Neural progenitor cell (in vitro differentiated cells): Measurements from ENCODE around the gene H1-8. TPM values are rescaled to one million over a fixed set of nuclear protein-coding genes. Genes with fewer than 3 reads are reported as not detected.

ENCODE experiments used
- DNase-seq: peaks from one replicate; pipeline ENCODE4 v3.0.0-alpha.2; 2016; ENCODE audit warnings: low spot score
- H2AFZ ChIP-seq: fragments of 200-600 bp; sonication (generic); replicated peaks from 2 replicates; pipeline ENCODE4 v1.6.1; 2016; ENCODE audit warnings: antibody characterized with exemption
- H3F3A ChIP-seq: fragments of 200-600 bp; sonication (generic); 2 replicates; pipeline ENCODE4 v1.6.1; 2016; ENCODE audit warnings: antibody characterized with exemption, low read depth
- H3K27ac ChIP-seq: fragments of 200-600 bp; sonication (generic); 2 replicates; pipeline ENCODE4 v1.5.1; 2016; ENCODE audit warnings: mild to moderate bottlenecking
- H3K27me3 ChIP-seq: fragments of 200-600 bp; sonication (generic); 2 replicates; pipeline ENCODE4 v1.6.1; 2016; ENCODE audit warnings: mild to moderate bottlenecking, moderate library complexity
- H3K36me3 ChIP-seq: fragments of 200-600 bp; sonication (generic); 2 replicates; pipeline ENCODE4 v1.5.1; 2016
- H3K4me1 ChIP-seq: fragments of 200-600 bp; sonication (generic); 2 replicates; pipeline ENCODE4 v1.6.1; 2016; ENCODE audit warnings: mixed run types
- H3K4me2 ChIP-seq: fragments of 200-600 bp; sonication (generic); 2 replicates; pipeline ENCODE4 v1.6.1; 2016
- H3K4me3 ChIP-seq: fragments of 200-600 bp; sonication (generic); 2 replicates; pipeline ENCODE4 v1.5.1; 2016
- H3K79me2 ChIP-seq: fragments of 200-600 bp; sonication (generic); 2 replicates; pipeline ENCODE4 v1.6.1; 2016; ENCODE audit warnings: low read depth
- H3K9ac ChIP-seq: fragments of 200-600 bp; sonication (generic); 2 replicates; pipeline ENCODE4 v1.6.1; 2016
- H3K9me3 ChIP-seq: fragments of 200-600 bp; sonication (generic); 2 replicates; pipeline ENCODE4 v1.5.1; 2016; ENCODE audit warnings: low read depth
- H4K20me1 ChIP-seq: fragments of 200-600 bp; sonication (generic); 2 replicates; pipeline ENCODE4 v1.6.1; 2016; ENCODE audit warnings: low read depth
- H3K27ac Mint-ChIP-seq: 3 replicates; pipeline ENCODE4 v1.8.0; 2021; ENCODE audit warnings: mixed read lengths
- H3K27me3 Mint-ChIP-seq: 2 replicates; pipeline ENCODE4 v1.8.0; 2022; ENCODE audit warnings: low read depth, mild to moderate bottlenecking, inconsistent platforms, moderate library complexity, mixed read lengths; ENCODE audit not compliant: insufficient read depth
- H3K36me3 Mint-ChIP-seq: 3 replicates; pipeline ENCODE4 v1.8.0; 2021; ENCODE audit warnings: mixed read lengths
- H3K4me1 Mint-ChIP-seq: 3 replicates; pipeline ENCODE4 v1.8.0; 2021; ENCODE audit warnings: mixed read lengths
- H3K4me3 Mint-ChIP-seq: 3 replicates; pipeline ENCODE4 v1.8.0; 2021; ENCODE audit warnings: mild to moderate bottlenecking, moderate library complexity, mixed read lengths
- H3K9me3 Mint-ChIP-seq: 3 replicates; pipeline ENCODE4 v1.8.0; 2020; ENCODE audit warnings: mixed read lengths
- CTCF ChIP-seq: fragments of 200-600 bp; sonication (generic); IDR thresholded peaks from 2 replicates; pipeline ENCODE4 v1.5.1; 2017; ENCODE audit warnings: antibody characterized with exemption, mild to moderate bottlenecking
- EZH2 ChIP-seq: fragments of 200-600 bp; sonication (generic); IDR thresholded peaks from 2 replicates; pipeline ENCODE4 v1.6.1; 2017; ENCODE audit warnings: antibody characterized with exemption, mild to moderate bottlenecking, moderate library complexity
- EZH2phosphoT487 ChIP-seq: fragments of 200-600 bp; sonication (generic); IDR thresholded peaks from 2 replicates; pipeline ENCODE4 v1.6.1; 2017; ENCODE audit warnings: antibody characterized with exemption
- total RNA-seq: library from RNA; depleted of rRNA; stranded (reverse); fragments of >200 nt; gene quantifications from 2 replicates; pipeline ENCODE4 v1.2.3, GENCODE V29; 2015; ENCODE audit warnings: low replicate concordance

H1-8 gene
- total RNA-seq, 1 donor from 2014 or later, result not detected

- no peak overlapping the region for H3K4me2 ChIP-seq
- Mint-ChIP-seq H3K9me3 (no peaks in the 10 kb centered on the region), H3K27me3 (peaks cover 3% of the 10 kb centered on the region), H3K27ac (peak overlapping the region; percentile 53), H3K4me3 (no peak overlapping the region), H3K36me3 (peaks cover 4% of the 10 kb centered on the region), H3K4me1 (peaks cover 21% of the 10 kb centered on the region)
- no peak for TF ChIP-seq CTCF
- TF ChIP-seq EZH2phosphoT487, result no peak
- no peak for TF ChIP-seq EZH2
- H3F3A ChIP-seq, result peaks cover 9% of the 10 kb centered on the region
- H3K9me3 ChIP-seq, result no peaks in the 10 kb centered on the region
- H3K27ac ChIP-seq, result no peak overlapping the region
- no peaks in the 10 kb centered on the region for H3K27me3 ChIP-seq
- DNase-seq, result no peak
- no peak overlapping the region for H3K9ac ChIP-seq
- H3K79me2 ChIP-seq, result no peaks in the 10 kb centered on the region
- H2AFZ ChIP-seq, result no peak overlapping the region
- H3K4me3 ChIP-seq, result no peak overlapping the region
- peaks cover 7% of the 10 kb centered on the region for H3K4me1 ChIP-seq
- no peaks in the 10 kb centered on the region for H4K20me1 ChIP-seq
- no peaks in the 10 kb centered on the region for H3K36me3 ChIP-seq
Measured at GRCh38 chr3:129521611-129522010, 21.4 kb upstream of the H1-8 start.

- peaks cover 9% of the 10 kb centered on the region for H3F3A ChIP-seq
- H3K36me3 ChIP-seq, result no peaks in the 10 kb centered on the region
- H3K4me1 Mint-ChIP-seq, result peaks cover 21% of the 10 kb centered on the region
- DNase-seq, result no peak
- TF ChIP-seq CTCF (no peak), EZH2phosphoT487 (no peak)
- no peaks in the 10 kb centered on the region for H3K9me3 ChIP-seq
- H3K4me1 ChIP-seq, result peaks cover 12% of the 10 kb centered on the region
- H3K27ac ChIP-seq, result no peak overlapping the region
- no peak overlapping the region for H3K4me3 Mint-ChIP-seq
- H3K27me3 ChIP-seq, result no peaks in the 10 kb centered on the region
- no peak overlapping the region for H3K4me2 ChIP-seq
- H3K4me3 ChIP-seq, result no peak overlapping the region
- no peak overlapping the region for H2AFZ ChIP-seq
- H3K9ac ChIP-seq, result no peak overlapping the region
- H3K27me3 Mint-ChIP-seq, result peaks cover 6% of the 10 kb centered on the region
- no peak overlapping the region for H3K27ac Mint-ChIP-seq
- H3K36me3 Mint-ChIP-seq, result no peaks in the 10 kb centered on the region
- H3K9me3 Mint-ChIP-seq, result no peaks in the 10 kb centered on the region
- H4K20me1 ChIP-seq, result no peaks in the 10 kb centered on the region
- no peaks in the 10 kb centered on the region for H3K79me2 ChIP-seq
Measured at GRCh38 chr3:129522953-129523352, 20.0 kb upstream of the H1-8 start.

GRCh38 chr3:129524081-129524480, 18.9 kb upstream of the H1-8 start:
- Mint-ChIP-seq H3K36me3 (no peaks in the 10 kb centered on the region), H3K27ac (no peak overlapping the region), H3K27me3 (peaks cover 6% of the 10 kb centered on the region), H3K9me3 (no peaks in the 10 kb centered on the region), H3K4me1 (peaks cover 21% of the 10 kb centered on the region), H3K4me3 (no peak overlapping the region)
- Histone ChIP-seq H4K20me1 (no peaks in the 10 kb centered on the region), H3K9ac (no peak overlapping the region), H3K36me3 (no peaks in the 10 kb centered on the region), H3K9me3 (no peaks in the 10 kb centered on the region), H2AFZ (no peak overlapping the region), H3F3A (peaks cover 9% of the 10 kb centered on the region), H3K4me3 (no peak overlapping the region), H3K4me2 (no peak overlapping the region), H3K4me1 (peaks cover 12% of the 10 kb centered on the region), H3K27ac (no peak overlapping the region), H3K27me3 (no peaks in the 10 kb centered on the region), H3K79me2 (no peaks in the 10 kb centered on the region)
- DNase-seq, result no peak
- no peak for TF ChIP-seq EZH2
- no peak for TF ChIP-seq CTCF
- TF ChIP-seq EZH2phosphoT487, result no peak
